Measurements from ENCODE around the gene BABAM1.

Gene BABAM1

DNA sequence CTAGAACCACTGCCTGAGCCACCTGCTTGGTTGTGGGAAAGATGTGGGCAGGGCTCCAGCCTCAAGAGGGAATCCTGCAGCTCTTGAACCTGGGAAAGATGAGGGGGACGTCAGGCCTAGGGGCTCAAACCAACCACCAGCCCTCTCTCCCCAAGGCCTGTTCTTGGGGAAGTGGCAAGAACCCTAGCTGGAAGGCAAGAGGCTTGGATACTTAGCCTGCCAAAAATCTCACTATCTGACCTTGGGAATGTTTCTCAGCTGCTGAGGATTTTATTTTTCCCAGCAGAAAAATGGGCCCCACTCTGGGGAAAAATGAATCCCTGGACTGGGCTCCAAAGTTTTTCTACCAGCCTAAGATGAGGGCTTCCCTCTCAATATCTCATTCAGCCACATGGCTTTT is 7.3 kb upstream of the BABAM1 start:
- H3K27ac ChIP-seq, result no peak overlapping the region
- TF ChIP-seq, protein P1, sequence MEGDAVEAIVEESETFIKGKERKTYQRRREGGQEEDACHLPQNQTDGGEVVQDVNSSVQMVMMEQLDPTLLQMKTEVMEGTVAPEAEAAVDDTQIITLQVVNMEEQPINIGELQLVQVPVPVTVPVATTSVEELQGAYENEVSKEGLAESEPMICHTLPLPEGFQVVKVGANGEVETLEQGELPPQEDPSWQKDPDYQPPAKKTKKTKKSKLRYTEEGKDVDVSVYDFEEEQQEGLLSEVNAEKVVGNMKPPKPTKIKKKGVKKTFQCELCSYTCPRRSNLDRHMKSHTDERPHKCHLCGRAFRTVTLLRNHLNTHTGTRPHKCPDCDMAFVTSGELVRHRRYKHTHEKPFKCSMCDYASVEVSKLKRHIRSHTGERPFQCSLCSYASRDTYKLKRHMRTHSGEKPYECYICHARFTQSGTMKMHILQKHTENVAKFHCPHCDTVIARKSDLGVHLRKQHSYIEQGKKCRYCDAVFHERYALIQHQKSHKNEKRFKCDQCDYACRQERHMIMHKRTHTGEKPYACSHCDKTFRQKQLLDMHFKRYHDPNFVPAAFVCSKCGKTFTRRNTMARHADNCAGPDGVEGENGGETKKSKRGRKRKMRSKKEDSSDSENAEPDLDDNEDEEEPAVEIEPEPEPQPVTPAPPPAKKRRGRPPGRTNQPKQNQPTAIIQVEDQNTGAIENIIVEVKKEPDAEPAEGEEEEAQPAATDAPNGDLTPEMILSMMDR (IDR thresholded peaks at IDR 0.05), result no peak
- H3K36me3 ChIP-seq, result no peaks in the 10 kb centered on the region
- no peaks in the 10 kb centered on the region for H3K9me3 ChIP-seq
- no peaks in the 10 kb centered on the region for H3K27me3 ChIP-seq
- H3K4me1 ChIP-seq (ENCODE audit: control insufficient read depth in 1 of 2, insufficient read depth in 1 of 2, low read depth in 1 of 2, low read length in 1 of 2), result peaks cover 1 to 4% of the 10 kb centered on the region in 2 experiments
- no peak overlapping the region for H3K4me3 ChIP-seq (ENCODE audit: low read depth in 1 of 2, low read length in 1 of 2)

DNA sequence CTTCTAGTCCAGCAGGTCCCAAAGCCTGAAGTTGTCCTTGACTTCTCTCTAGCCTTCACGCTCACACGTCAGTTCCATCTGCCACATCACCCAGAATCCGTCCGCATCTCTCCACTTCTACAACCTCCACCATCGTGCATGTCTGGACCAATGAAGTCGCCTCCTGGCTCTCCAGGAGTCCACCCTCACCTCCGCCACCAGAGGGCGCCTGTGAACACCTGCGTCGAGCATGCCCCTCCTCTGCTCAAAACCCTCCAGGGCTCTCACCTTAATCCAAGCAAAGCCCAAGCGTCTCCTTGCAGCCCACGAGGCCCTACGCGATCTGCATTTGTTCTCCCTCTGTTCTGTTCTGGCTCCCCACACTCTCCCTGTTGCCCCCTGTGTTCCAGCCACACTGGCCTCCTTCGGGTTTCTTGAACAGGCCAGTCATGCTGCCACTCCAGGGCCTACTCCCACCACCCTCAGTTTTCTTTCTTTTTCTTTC is 6.4 kb upstream of the BABAM1 start:
- H3K36me3 ChIP-seq, result no peaks in the 10 kb centered on the region
- no peaks in the 10 kb centered on the region for H3K9me3 ChIP-seq
- no peak overlapping the region for H3K4me3 ChIP-seq (ENCODE audit: low read depth in 1 of 2, low read length in 1 of 2)
- no peaks in the 10 kb centered on the region for H3K27me3 ChIP-seq
- H3K27ac ChIP-seq, result no peak overlapping the region
- TF ChIP-seq, protein P1 (IDR thresholded peaks at IDR 0.05), result peak; percentile 94
- peaks cover 3 to 4% of the 10 kb centered on the region in 2 experiments for H3K4me1 ChIP-seq (ENCODE audit: control insufficient read depth in 1 of 2, insufficient read depth in 1 of 2, low read depth in 1 of 2, low read length in 1 of 2)

DNA sequence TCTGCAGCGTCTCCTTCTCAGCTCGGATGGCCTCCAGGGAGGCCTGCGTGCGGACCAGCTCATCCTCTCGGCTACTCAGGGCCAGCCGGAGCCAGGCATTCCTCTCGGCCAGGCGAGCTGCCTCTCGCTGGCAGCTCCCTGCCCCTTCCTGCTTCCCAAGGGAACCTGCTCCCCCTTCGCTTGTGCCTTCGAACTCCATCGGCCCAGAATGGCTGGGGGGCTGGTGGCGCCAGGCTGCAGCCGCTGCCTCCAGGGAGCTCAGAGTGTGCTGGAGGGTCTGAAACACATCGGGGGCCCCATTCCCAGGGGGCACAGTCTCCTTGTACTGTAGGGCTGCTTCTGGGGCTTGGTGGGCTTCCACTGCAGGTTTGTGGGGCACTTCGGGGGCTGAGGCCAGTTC is 4.7 kb upstream of the BABAM1 start:
- TF ChIP-seq, protein P1 (IDR thresholded peaks at IDR 0.05), result no peak
- H3K4me3 ChIP-seq (ENCODE audit: low read depth in 1 of 2, low read length in 1 of 2), result no peak overlapping the region

DNA sequence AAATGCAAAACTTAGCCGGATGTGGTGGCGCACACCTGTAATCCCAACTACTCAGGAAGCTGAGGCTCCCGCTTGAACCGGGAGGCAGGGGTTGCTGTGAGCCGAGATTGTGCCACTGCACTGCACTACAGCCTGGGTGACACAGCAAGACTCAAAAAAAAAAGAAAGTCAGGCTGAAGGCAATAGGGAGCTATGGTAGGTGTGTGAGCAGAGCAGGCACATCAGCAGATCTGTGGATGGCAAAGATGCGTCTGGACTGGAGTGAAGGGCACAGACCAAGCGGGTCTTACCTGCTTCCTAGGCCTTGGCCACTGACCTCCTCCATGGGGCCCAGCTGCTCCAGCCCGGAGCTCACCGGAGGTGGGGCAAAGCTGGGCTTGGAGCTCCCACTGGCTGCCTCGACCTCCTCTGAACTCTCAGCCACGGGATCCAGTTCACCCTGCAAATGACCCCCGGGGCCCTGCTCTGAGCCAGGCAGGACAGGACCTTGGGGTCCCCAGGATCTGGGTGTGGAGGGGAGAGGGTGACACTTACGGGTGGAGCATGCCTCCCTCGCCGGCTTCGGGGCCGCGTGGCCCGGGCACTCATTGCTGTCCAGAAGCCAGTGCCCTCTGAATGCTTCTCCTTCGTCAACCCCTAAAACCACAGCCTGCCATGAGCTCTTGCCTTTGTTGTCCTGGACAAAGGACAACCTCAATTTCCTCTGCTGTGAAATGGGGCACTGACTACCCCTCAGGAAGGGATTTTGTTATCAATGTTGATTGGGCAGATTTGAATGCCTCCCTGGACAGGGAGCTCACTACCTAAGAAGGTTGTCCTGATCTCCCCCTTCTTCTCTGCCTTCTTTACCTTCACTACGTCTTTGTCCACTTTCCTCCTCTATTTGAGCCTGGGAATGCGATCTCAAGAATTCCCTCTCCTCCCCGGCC is 3.3 kb upstream of the BABAM1 start:
- Histone ChIP-seq H3K27me3 (no peaks in the 10 kb centered on the region), H3K9me3 (no peaks in the 10 kb centered on the region), H3K36me3 (no peaks in the 10 kb centered on the region), H3K27ac (no peak overlapping the region), H3K4me3 (ENCODE audit: low read depth in 1 of 2, low read length in 1 of 2) (no peak overlapping the region), H3K4me1 (ENCODE audit: control insufficient read depth in 1 of 2, insufficient read depth in 1 of 2, low read depth in 1 of 2, low read length in 1 of 2) (peaks cover 20 to 21% of the 10 kb centered on the region in 2 experiments)
- TF ChIP-seq, protein P1 (IDR thresholded peaks at IDR 0.05), result no peak

More for the DNA sequence above, 4.7 kb upstream of the BABAM1 start:
- no peaks in the 10 kb centered on the region for H3K36me3 ChIP-seq
- H3K27ac ChIP-seq, result no peak overlapping the region
- no peaks in the 10 kb centered on the region for H3K27me3 ChIP-seq
- H3K4me1 ChIP-seq (ENCODE audit: control insufficient read depth in 1 of 2, insufficient read depth in 1 of 2, low read depth in 1 of 2, low read length in 1 of 2), result peaks cover 12 to 14% of the 10 kb centered on the region in 2 experiments
- no peaks in the 10 kb centered on the region for H3K9me3 ChIP-seq

DNA sequence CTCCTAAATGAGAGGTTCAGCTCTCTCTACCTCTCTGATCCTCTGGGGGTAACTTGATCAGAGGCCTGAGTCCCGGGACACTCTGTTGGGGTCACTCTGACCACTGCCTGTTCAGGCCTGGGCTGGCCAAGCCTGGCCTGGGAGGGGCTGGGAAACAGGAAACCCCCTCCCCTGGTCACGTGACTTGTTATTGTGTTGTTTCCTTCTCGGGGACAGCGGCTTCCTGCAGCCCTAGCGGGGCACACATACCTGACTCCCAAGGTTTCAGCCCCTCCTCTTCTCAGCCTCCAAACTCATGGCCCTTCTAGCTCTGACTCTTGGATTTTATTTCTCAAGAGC is 2.6 kb upstream of the BABAM1 start, which contains the start of gene USHBP1:
Gene USHBP1 (minus strand): TSS at position 105 of the 339 bp plus-strand sequence. CDS start 446 bp downstream, outside the sequence.
- Histone ChIP-seq H3K27me3 (no peaks in the 10 kb centered on the region), H3K4me1 (ENCODE audit: control insufficient read depth in 1 of 2, insufficient read depth in 1 of 2, low read depth in 1 of 2, low read length in 1 of 2) (peaks cover 20 to 21% of the 10 kb centered on the region in 2 experiments), H3K36me3 (no peaks in the 10 kb centered on the region), H3K4me3 (ENCODE audit: low read depth in 1 of 2, low read length in 1 of 2) (no peak within 1 kb of the TSS), H3K27ac (no peak within 1 kb of the TSS), H3K9me3 (no peaks in the 10 kb centered on the region)
- TF ChIP-seq, protein P1 (IDR thresholded peaks at IDR 0.05), result no peak

Measured in neutrophil (primary cell).